Spinal cord (tissue), 10 donors: ENCODE data around the gene EIF2B4. TPM values are rescaled to one million over a fixed set of nuclear protein-coding genes. Genes with fewer than 3 reads are reported as not detected.
"Not testable (repeated sequence)": the region's sequence is repeated elsewhere in the genome, so short reads cannot be mapped to it uniquely, and the experiment has no call there.

Experiments
- DNase-seq, 6 donors: peaks; one replicate each; pipeline versions ENCODE4 v3.0.0 to v3.0.0-alpha.2; 2013 to 2015; ENCODE audit warnings: low spot score in 6 of 6, low read depth in 4 of 6
- H3K27ac ChIP-seq: one replicate; pipeline ENCODE4 v1.5.1; 2013; ENCODE audit warnings: low read depth, low read length, control low read depth
- H3K27me3 ChIP-seq: one replicate; pipeline ENCODE4 v1.6.1; 2013; ENCODE audit warnings: low read length; ENCODE audit not compliant: control insufficient read depth, insufficient read depth
- H3K36me3 ChIP-seq: one replicate; pipeline ENCODE4 v1.6.1; 2013; ENCODE audit warnings: low read length; ENCODE audit not compliant: control insufficient read depth, insufficient read depth
- H3K4me1 ChIP-seq: one replicate; pipeline ENCODE4 v1.6.1; 2013; ENCODE audit warnings: low read length; ENCODE audit not compliant: control insufficient read depth, insufficient read depth
- H3K4me3 ChIP-seq: one replicate; pipeline ENCODE4 v1.5.1; 2013; ENCODE audit warnings: low read depth, low read length, control low read depth
- H3K9me3 ChIP-seq: one replicate; pipeline ENCODE4 v1.6.1; 2013; ENCODE audit warnings: low read length; ENCODE audit not compliant: control insufficient read depth, insufficient read depth
- WGBS: methylation state at CpG from one replicate; pipeline ENCODE4 v1.1.5; 2013; ENCODE audit warnings: missing lambda C conversion rate; ENCODE audit not compliant: insufficient coverage; 5-methylcytosine and 5-hydroxymethylcytosine counted together
- polyA plus RNA-seq, 2 donors: library from polyadenylated mRNA; unstranded; fragments of 120-200 nt; gene quantifications; one replicate each; pipeline ENCODE4 v1.2.1, GENCODE V29; 2013; ENCODE audit not compliant: insufficient read length in 2 of 2
- total RNA-seq, 2 donors: library from RNA; depleted of rRNA in 1 of 2; stranded (reverse); fragments of 120-200 nt in 1 of 2; fragments of >200 nt in 1 of 2; gene quantifications; one replicate each; pipeline versions ENCODE4 v1.2.3 to v1.2.4, GENCODE V29; 2013 to 2014
- donor health status: healthy.

Gene EIF2B4
- total and polyA plus RNA-seq, 4 donors = 15.5 to 58.9 (median 41.9) TPM

DNA sequence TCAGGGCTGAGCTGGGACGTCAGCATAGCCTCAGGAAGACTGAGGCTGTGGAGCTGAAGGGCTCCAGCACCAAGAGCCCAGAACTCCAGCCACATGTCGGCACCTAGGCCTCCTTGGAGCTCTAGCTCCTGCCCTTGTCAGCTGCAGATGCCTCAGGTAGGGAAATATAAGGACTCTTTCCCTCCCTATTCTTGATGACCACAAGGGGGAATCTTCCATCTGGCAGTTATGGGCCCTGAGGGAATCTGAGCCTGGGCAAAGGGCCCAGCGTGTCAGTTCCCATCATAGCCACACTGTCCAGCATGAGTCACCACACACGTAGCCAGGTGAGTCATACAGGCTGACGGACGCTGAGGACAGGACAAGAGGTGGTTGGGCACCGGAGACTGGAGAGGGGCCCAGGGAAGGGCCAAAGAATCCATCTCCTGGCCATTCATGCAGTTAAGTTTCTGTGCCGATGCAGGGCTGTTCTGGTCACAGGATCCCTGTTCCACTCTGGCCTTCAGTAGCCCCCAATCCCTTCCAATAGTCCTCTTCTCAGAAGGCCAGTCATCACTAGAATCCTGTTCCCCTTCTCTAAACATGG, 49.1 kb downstream of the EIF2B4 start:
- H3K36me3 ChIP-seq = peaks cover 18% of the 10 kb centered on the region
- H3K27ac ChIP-seq = no peak overlapping the region
- DNase-seq = no peak
- H3K4me3 ChIP-seq = no peak overlapping the region
- H3K9me3 ChIP-seq = no peaks in the 10 kb centered on the region
- peaks cover 10% of the 10 kb centered on the region for H3K4me1 ChIP-seq
- WGBS = 77% methylated on average over 8 of the region's 8 CpGs
- no peaks in the 10 kb centered on the region for H3K27me3 ChIP-seq

GRCh38 chr2:27319839-27320238, 50.3 kb downstream of the EIF2B4 start:
- H3K4me3 ChIP-seq, H3K4me1 ChIP-seq, H3K27ac ChIP-seq, H3K9me3 ChIP-seq, H3K27me3 ChIP-seq, DNase-seq: not testable (repeated sequence)
- H3K36me3 ChIP-seq = peaks cover 18% of the 10 kb centered on the region
- WGBS = 98% methylated on average over 12 of the region's 15 CpGs

GRCh38 chr2:27316655-27317412, 53.3 kb downstream of the EIF2B4 start:
- no peaks in the 10 kb centered on the region for H3K4me1 ChIP-seq
- no peak overlapping the region for H3K27ac ChIP-seq
- H3K27me3 ChIP-seq = no peaks in the 10 kb centered on the region
- H3K36me3 ChIP-seq = peaks cover 26% of the 10 kb centered on the region
- 81% methylated on average over 11 of the region's 12 CpGs for WGBS
- H3K9me3 ChIP-seq = no peaks in the 10 kb centered on the region
- H3K4me3 ChIP-seq = no peak overlapping the region
- peak in 1 of 6 donors; percentile 26 for DNase-seq

DNA sequence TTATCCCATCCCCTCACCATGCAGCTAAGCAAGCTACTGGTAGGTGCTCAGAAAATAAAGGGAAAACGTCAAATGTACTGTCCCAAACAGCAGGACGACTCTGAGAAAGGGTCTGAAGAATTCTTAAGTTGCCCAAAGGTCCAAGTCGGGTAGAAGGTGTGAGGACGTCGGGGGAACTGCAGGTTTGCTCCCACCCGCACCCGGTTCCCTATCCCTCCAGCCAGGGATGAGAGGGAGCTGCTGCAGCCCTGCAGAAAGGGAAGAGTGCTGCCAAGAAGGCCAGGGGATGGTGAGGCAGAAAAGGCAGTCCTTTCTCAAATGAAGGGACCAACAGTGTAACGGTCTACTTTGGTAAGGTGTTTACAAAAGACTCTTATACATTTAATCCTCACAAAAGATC, 55.0 kb downstream of the EIF2B4 start:
- Histone ChIP-seq H3K27ac (no peak overlapping the region), H3K27me3 (no peaks in the 10 kb centered on the region), H3K4me1 (no peaks in the 10 kb centered on the region), H3K36me3 (peaks cover 34% of the 10 kb centered on the region), H3K4me3 (no peak overlapping the region), H3K9me3 (no peaks in the 10 kb centered on the region)
- no peak for DNase-seq
- WGBS = 71% methylated on average over 4 of the region's 8 CpGs

DNA sequence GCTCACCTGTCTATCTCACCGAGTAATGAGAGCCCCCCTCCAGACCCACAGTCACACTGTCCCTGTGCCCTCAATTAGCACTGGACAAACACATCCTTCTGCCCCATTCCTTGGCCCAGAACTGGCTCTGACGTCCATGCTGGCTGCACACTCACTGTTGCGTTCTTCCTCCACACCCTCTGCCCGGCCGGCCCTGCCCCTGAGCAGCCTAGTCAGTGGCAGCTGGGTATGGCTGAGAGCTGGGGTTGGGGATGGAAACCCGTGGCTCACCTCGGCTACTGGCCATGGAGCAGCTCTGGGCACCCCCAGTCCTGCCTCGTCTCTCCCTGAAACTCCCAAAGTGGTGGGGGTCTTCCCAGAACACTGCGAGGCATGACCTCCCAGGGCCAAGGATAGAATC, 55.4 kb downstream of the EIF2B4 start:
- H3K27me3 ChIP-seq = no peaks in the 10 kb centered on the region
- no peaks in the 10 kb centered on the region for H3K4me1 ChIP-seq
- no peak for DNase-seq
- H3K4me3 ChIP-seq = no peak overlapping the region
- H3K27ac ChIP-seq = no peak overlapping the region
- WGBS = 90% methylated on average over 7 of the region's 9 CpGs
- peaks cover 30% of the 10 kb centered on the region for H3K36me3 ChIP-seq
- H3K9me3 ChIP-seq = no peaks in the 10 kb centered on the region

Other genes starting within 250 kb of the EIF2B4 start
- gene ABHD1, start 246.5 kb downstream of the EIF2B4 start, total RNA-seq = under 1 TPM; 0.77 to 0.79 TPM
- gene ABHD1, start 246.5 kb downstream of the EIF2B4 start, polyA plus RNA-seq = 1 to 10 TPM; 2.5 to 2.9 TPM
- 10 to 100 TPM; 27.1 to 48.4 TPM for gene PREB, start 235.7 kb downstream of the EIF2B4 start, total RNA-seq
- gene PREB, start 235.7 kb downstream of the EIF2B4 start, polyA plus RNA-seq = 10 to 100 TPM; 62.7 to 62.9 TPM
- gene PRR30, start 230.9 kb downstream of the EIF2B4 start, total RNA-seq = not detected
- gene PRR30, start 230.9 kb downstream of the EIF2B4 start, polyA plus RNA-seq = not detected
- gene TCF23, start 221.3 kb downstream of the EIF2B4 start, total RNA-seq = under 1 TPM in 1 of 2 donors, not detected in 1; 0.06 TPM
- gene TCF23, start 221.3 kb downstream of the EIF2B4 start, polyA plus RNA-seq = under 1 TPM in 1 of 2 donors, not detected in 1; 0.14 TPM
- 100 to 1,000 TPM; 103 to 198 TPM for gene ATRAID, start 158.3 kb downstream of the EIF2B4 start, total RNA-seq
- 100 to 1,000 TPM in 1 of 2 donors, 10 to 100 TPM in 1; 93.3 to 110 TPM for gene ATRAID, start 158.3 kb downstream of the EIF2B4 start, polyA plus RNA-seq
- gene SLC5A6, start 158.1 kb downstream of the EIF2B4 start, total RNA-seq = 10 to 100 TPM; 41.4 to 68.4 TPM
- gene SLC5A6, start 158.1 kb downstream of the EIF2B4 start, polyA plus RNA-seq = 10 to 100 TPM; 50.1 to 68.6 TPM
- 10 to 100 TPM; 26.5 to 30.3 TPM for gene CAD, start 153.0 kb downstream of the EIF2B4 start, total RNA-seq
- 10 to 100 TPM; 38.7 to 49.2 TPM for gene CAD, start 153.0 kb downstream of the EIF2B4 start, polyA plus RNA-seq
- gene SLC30A3, start 107.3 kb downstream of the EIF2B4 start, total RNA-seq = 1 to 10 TPM; 2.9 to 5.5 TPM
- 10 to 100 TPM; 18.6 to 30.2 TPM for gene SLC30A3, start 107.3 kb downstream of the EIF2B4 start, polyA plus RNA-seq
- under 1 TPM; 0.22 to 0.50 TPM for gene DNAJC5G, start 94.9 kb downstream of the EIF2B4 start, total RNA-seq
- gene DNAJC5G, start 94.9 kb downstream of the EIF2B4 start, polyA plus RNA-seq = 1 to 10 TPM in 1 of 2 donors, under 1 TPM in 1; 0.48 to 1.7 TPM
- gene TRIM54, start 87.9 kb downstream of the EIF2B4 start, total RNA-seq = under 1 TPM; 0.17 to 0.30 TPM
- 1 to 10 TPM; 1.3 to 1.6 TPM for gene TRIM54, start 87.9 kb downstream of the EIF2B4 start, polyA plus RNA-seq
- gene UCN, start 61.9 kb downstream of the EIF2B4 start, total RNA-seq = 1 to 10 TPM in 1 of 2 donors, under 1 TPM in 1; 0.79 to 2.6 TPM
- 1 to 10 TPM; 4.0 to 4.6 TPM for gene UCN, start 61.9 kb downstream of the EIF2B4 start, polyA plus RNA-seq
- gene MPV17, start 47.2 kb downstream of the EIF2B4 start, total RNA-seq = 100 to 1,000 TPM in 1 of 2 donors, 10 to 100 TPM in 1; 46.6 to 124 TPM
- 100 to 1,000 TPM; 108 to 132 TPM for gene MPV17, start 47.2 kb downstream of the EIF2B4 start, polyA plus RNA-seq
- gene GTF3C2, start 13.6 kb downstream of the EIF2B4 start, total RNA-seq = 10 to 100 TPM; 37.8 to 41.5 TPM
- gene GTF3C2, start 13.6 kb downstream of the EIF2B4 start, polyA plus RNA-seq = 10 to 100 TPM; 44.5 to 60.5 TPM
- 100 to 1,000 TPM in 1 of 2 donors, 10 to 100 TPM in 1; 66.2 to 112 TPM for gene SNX17, start 278 bp upstream of the EIF2B4 start, total RNA-seq
- gene SNX17, start 278 bp upstream of the EIF2B4 start, polyA plus RNA-seq = 100 to 1,000 TPM in 1 of 2 donors, 10 to 100 TPM in 1; 88.5 to 103 TPM
- gene ZNF513, start 10.4 kb upstream of the EIF2B4 start, total RNA-seq = 10 to 100 TPM in 1 of 2 donors, 1 to 10 TPM in 1; 6.3 to 16.5 TPM
- gene ZNF513, start 10.4 kb upstream of the EIF2B4 start, polyA plus RNA-seq = 10 to 100 TPM; 32.6 to 35.3 TPM
- 10 to 100 TPM; 40.2 to 69.8 TPM for gene PPM1G, start 39.3 kb upstream of the EIF2B4 start, total RNA-seq
- 10 to 100 TPM; 94.8 to 96.1 TPM for gene PPM1G, start 39.3 kb upstream of the EIF2B4 start, polyA plus RNA-seq
- 10 to 100 TPM; 80.1 to 92.1 TPM for gene NRBP1, start 58.3 kb upstream of the EIF2B4 start, total RNA-seq
- 100 to 1,000 TPM; 119 to 133 TPM for gene NRBP1, start 58.3 kb upstream of the EIF2B4 start, polyA plus RNA-seq
- gene KRTCAP3, start 72.0 kb upstream of the EIF2B4 start, total RNA-seq = under 1 TPM in 1 of 2 donors, not detected in 1; 0.72 TPM
- 1 to 10 TPM; 2.6 to 5.2 TPM for gene KRTCAP3, start 72.0 kb upstream of the EIF2B4 start, polyA plus RNA-seq
- gene IFT172, start 119.4 kb upstream of the EIF2B4 start, total RNA-seq = 10 to 100 TPM; 35.0 to 48.4 TPM
- gene IFT172, start 119.4 kb upstream of the EIF2B4 start, polyA plus RNA-seq = 10 to 100 TPM; 40.1 to 68.0 TPM
- gene FNDC4, start 124.9 kb upstream of the EIF2B4 start, total RNA-seq = 10 to 100 TPM; 42.5 to 50.8 TPM
- 100 to 1,000 TPM; 134 to 137 TPM for gene FNDC4, start 124.9 kb upstream of the EIF2B4 start, polyA plus RNA-seq
- under 1 TPM; 0.20 to 0.77 TPM for gene GCKR, start 126.5 kb upstream of the EIF2B4 start, total RNA-seq
- gene GCKR, start 126.5 kb upstream of the EIF2B4 start, polyA plus RNA-seq = 1 to 10 TPM; 1.7 to 2.9 TPM
- gene ZNF512, start 212.7 kb upstream of the EIF2B4 start, total RNA-seq = 10 to 100 TPM; 38.6 to 63.0 TPM
- 10 to 100 TPM; 55.6 to 59.5 TPM for gene ZNF512, start 212.7 kb upstream of the EIF2B4 start, polyA plus RNA-seq